K562 (cell line): ENCODE results near the gene GADD45GIP1. TPM values are rescaled to one million over a fixed set of nuclear protein-coding genes. Genes with fewer than 3 reads are reported as not detected.
A peak's percentile ranks its signal among the peaks of the same experiment; 100 is the strongest.

Source experiments
- ATAC-seq: fragments of 200-7000 bp; cut with Tn5 transposase; 3 replicates; pipeline ENCODE4 v1.9.1; 2020; ENCODE audit warnings: moderate library complexity
- BruUV-seq: library from RNA; stranded (reverse); fragments of 400-500 nt; replicated peaks from 2 replicates; lab custom pipeline; 2021; lab: Mats Ljungman, UMichigan
- CTCF ChIA-PET: fragments of 300-600 bp; formaldehyde crosslinking; extraction: SDS; loops from one replicate; lab custom pipeline; 2021; ENCODE audit warnings: low intra/inter-chr PET ratio; lab: Yijun Ruan, JAX
- POLR2A ChIA-PET: fragments of 300-600, 350-650 bp; sonication (Branson Sonifier 250); formaldehyde crosslinking; extraction: SDS; loops from one replicate; lab custom pipeline; 2021; ENCODE audit warnings: antibody characterized with exemption, inconsistent platforms; lab: Yijun Ruan, JAX
- DNase-seq, 4 experiments: peaks; one replicate each; pipeline versions ENCODE4 v3.0.0 to v3.0.0-alpha.2; 2011 to 2018; ENCODE audit warnings: low spot score in 3 of 4, mixed read lengths in 3 of 4; ENCODE audit errors: extremely low read depth in 1 of 4
- FAIRE-seq: peaks from 2 replicates; lab custom pipeline; 2011; peaks lifted over from hg19 to GRCh38; lab: Jason Lieb, UNC
- H2AFZ ChIP-seq: 2 replicates; pipeline ENCODE4 v1.6.0; 2011; ENCODE audit warnings: low read depth, low read length, control low read depth, inconsistent platforms
- H3K27ac ChIP-seq: fragments of 200-600 bp; 3 replicates; pipeline ENCODE4 v1.8.0; 2011; ENCODE audit warnings: low read depth, mild to moderate bottlenecking, control low read depth, inconsistent platforms, low read length, moderate library complexity, mixed read lengths; ENCODE audit errors: extremely low read depth
- H3K27me3 ChIP-seq, 2 experiments: fragments of 300-600 bp in 1 of 2; 2 replicates in 1 of 2; 3 replicates in 1 of 2; pipeline versions ENCODE4 v1.6.0 to v1.8.0; 2011; ENCODE audit warnings: inconsistent platforms in 2 of 2, low read length in 2 of 2, mild to moderate bottlenecking in 1 of 2, mixed read lengths in 1 of 2, moderate library complexity in 1 of 2; ENCODE audit not compliant: control insufficient read depth in 2 of 2, insufficient read depth in 2 of 2
- H3K36me3 ChIP-seq: fragments of 300-600 bp; 3 replicates; pipeline ENCODE4 v1.8.0; 2011; ENCODE audit warnings: mild to moderate bottlenecking, low read length, inconsistent platforms; ENCODE audit not compliant: control insufficient read depth, insufficient read depth
- H3K4me1 ChIP-seq, 2 experiments: fragments of 200-600 bp in 1 of 2; replicated peaks in 1 of 2; 2 replicates in 1 of 2; 3 replicates in 1 of 2; pipeline versions ENCODE4 v1.5.1 to v1.8.0; 2011; ENCODE audit warnings: inconsistent platforms in 2 of 2, low read length in 2 of 2, mild to moderate bottlenecking in 1 of 2, mixed read lengths in 1 of 2, moderate library complexity in 1 of 2; ENCODE audit not compliant: control insufficient read depth in 2 of 2, insufficient read depth in 2 of 2
- H3K4me2 ChIP-seq: 2 replicates; pipeline ENCODE4 v1.6.1; 2011; ENCODE audit warnings: low read length, control low read depth, inconsistent platforms, mixed read lengths; ENCODE audit not compliant: insufficient read depth
- H3K4me3 ChIP-seq: fragments of 200-600 bp; sonication (generic), shearing (Covaris generic); 2 replicates; pipeline ENCODE4 v1.5.1; 2016; ENCODE audit warnings: control low read depth, inconsistent platforms
- H3K79me2 ChIP-seq: fragments of 200-600 bp; 3 replicates; pipeline ENCODE4 v1.8.0; 2011; ENCODE audit warnings: low read length, inconsistent platforms; ENCODE audit not compliant: control insufficient read depth, insufficient read depth
- H3K9ac ChIP-seq, 2 experiments: 2 replicates each; pipeline versions ENCODE4 v1.6.0 to v1.6.1; 2011; ENCODE audit warnings: low read depth in 2 of 2, low read length in 2 of 2, control low read depth in 1 of 2, inconsistent platforms in 1 of 2, mild to moderate bottlenecking in 1 of 2, mixed read lengths in 1 of 2; ENCODE audit not compliant: insufficient read depth in 1 of 2
- H3K9me1 ChIP-seq: one replicate; pipeline ENCODE4 v1.6.0; 2011; ENCODE audit warnings: inconsistent platforms, mild to moderate bottlenecking, low read length, moderate library complexity; ENCODE audit not compliant: control insufficient read depth, insufficient read depth
- H3K9me3 ChIP-seq: replicated peaks from 2 replicates; pipeline ENCODE4 v1.5.1; 2011; ENCODE audit warnings: low read depth, low read length, inconsistent platforms; ENCODE audit not compliant: control insufficient read depth, insufficient read depth
- H4K20me1 ChIP-seq: replicated peaks from 2 replicates; pipeline ENCODE4 v1.6.1; 2011; ENCODE audit warnings: low read length, inconsistent platforms, mixed read lengths; ENCODE audit not compliant: control insufficient read depth, insufficient read depth
- AFF1 ChIP-seq, 2 experiments: fragments of 450-650 bp; IDR thresholded peaks; 2 replicates each; pipeline ENCODE4 v1.6.1; 2018; ENCODE audit warnings: mild to moderate bottlenecking in 2 of 2, low read depth in 1 of 2; ENCODE audit not compliant: partially characterized antibody in 2 of 2
- ARID1B ChIP-seq: fragments of 450-650 bp; IDR thresholded peaks from 2 replicates; pipeline ENCODE4 v1.6.1; 2016; ENCODE audit warnings: antibody characterized with exemption, mild to moderate bottlenecking, inconsistent platforms
- DACH1 ChIP-seq: fragments of 450-650 bp; IDR thresholded peaks from 2 replicates; pipeline ENCODE4 v1.6.1; 2018; ENCODE audit not compliant: partially characterized antibody
- GABPA ChIP-seq: fragments of 200-800 bp; sonication (Bioruptor generic); conservative IDR thresholded peaks from 2 replicates; pipeline ENCODE4 v1.6.1; 2016; ENCODE audit warnings: low read depth, missing genetic modification characterization, missing compliant biosample characterization
- LARP7 ChIP-seq: fragments of 450-650 bp; IDR thresholded peaks from 2 replicates; pipeline ENCODE4 v1.6.1; 2016
- LEF1 ChIP-seq: fragments of 450-650 bp; IDR thresholded peaks from 2 replicates; pipeline ENCODE4 v1.6.1; 2016; ENCODE audit warnings: mild to moderate bottlenecking
- SMARCE1 ChIP-seq: fragments of 450-650 bp; IDR thresholded peaks from 2 replicates; pipeline ENCODE4 v1.7.1; 2016; ENCODE audit warnings: mild to moderate bottlenecking
- SRSF9 ChIP-seq: fragments of 200-400 bp; formaldehyde crosslinking; IDR thresholded peaks from 2 replicates; pipeline ENCODE4 v1.6.1; 2017; ENCODE audit warnings: low read depth, low read length, borderline replicate concordance
- TRIM28 ChIP-seq: fragments of 450-650 bp; IDR thresholded peaks from 2 replicates; pipeline ENCODE4 v1.6.1; 2017
- WGBS: fragments of 100-300 bp; shearing (Covaris generic); methylation state at CpG from one replicate; pipeline ENCODE4 v1.1.6; 2016; ENCODE audit warnings: low coverage, mixed read lengths; ENCODE audit not compliant: insufficient coverage; ENCODE audit errors: missing lambda C conversion rate; 5-methylcytosine and 5-hydroxymethylcytosine counted together
- in situ Hi-C: fragments of 300-500 bp; cut with MboI; formaldehyde crosslinking; loops from 4 replicates; pipeline ENCODE4 v1.15.0; 2018; ENCODE audit warnings: inconsistent platforms, mixed read lengths
- intact Hi-C: fragments of 100-400 bp; cut with micrococcal nuclease; formaldehyde crosslinking; loops from 2 replicates; pipeline ENCODE4 v1.14.2; 2022
- polyA plus RNA-seq, 8 experiments: library from polyadenylated mRNA; depleted of rRNA in 4 of 8; stranded (reverse) in 5 of 8; unstranded in 3 of 8; fragments of >200 nt; fragmentation: Nextera tagmentation in 2 of 8; fragmentation: Illumina TruSeq in 1 of 8; extraction: Ambion mirVana in 2 of 8; extraction: Trizol in 1 of 8; gene quantifications; 2 replicates each; pipeline versions ENCODE4 v1.2.1 to v1.2.3, GENCODE V29; 2011 to 2014; ENCODE audit warnings: inconsistent platforms in 1 of 8, missing spikeins in 1 of 8
- total RNA-seq, 7 experiments: library from RNA; depleted of rRNA in 6 of 7; stranded (reverse); fragments of >200 nt in 6 of 7; fragmentation: Illumina TruSeq in 2 of 7; extraction: Trizol in 2 of 7; gene quantifications; 2 replicates each; pipeline versions ENCODE4 v1.2.1 to v1.2.3, GENCODE V29; 2011 to 2021; ENCODE audit warnings: low replicate concordance in 1 of 7
- TF ChIP-seq, protein P1 (sequence below): sonication (generic); formaldehyde crosslinking; IDR thresholded peaks from 2 replicates; pipeline ENCODE4 v1.8.0; 2022; ENCODE audit warnings: missing genetic modification reagents, mild to moderate bottlenecking, moderate library complexity, borderline replicate concordance

Gene GADD45GIP1
- total and polyA plus RNA-seq, 9 of the 15 experiments (the other 6 are each of a cell fraction or from before 2014, with no cell fraction given), result 5.1 to 161 (median 29.2) TPM

- TF ChIP-seq AFF1 (IDR thresholded peaks at IDR 0.05; ENCODE audit: low read depth in 1 of 2, partially characterized antibody in 2 of 2) (peak in 1 of 2 experiments; percentile 62), GABPA (tag) (peak; percentile 24; the same call in 1 of the 2 replicates), LARP7 (0 out of 2 replicates have a peak, but pooled peaks have one; percentile 48), SMARCE1 (peak; percentile 56), LEF1 (peak; percentile 53), TRIM28 (peak; percentile 74)
- TF ChIP-seq, all 486 proteins: peak for 45; not testable (repeated sequence) for 441
Measured at GRCh38 chr19:12957389-12957952, 448 bp upstream of the GADD45GIP1 start (continued).

DNA sequence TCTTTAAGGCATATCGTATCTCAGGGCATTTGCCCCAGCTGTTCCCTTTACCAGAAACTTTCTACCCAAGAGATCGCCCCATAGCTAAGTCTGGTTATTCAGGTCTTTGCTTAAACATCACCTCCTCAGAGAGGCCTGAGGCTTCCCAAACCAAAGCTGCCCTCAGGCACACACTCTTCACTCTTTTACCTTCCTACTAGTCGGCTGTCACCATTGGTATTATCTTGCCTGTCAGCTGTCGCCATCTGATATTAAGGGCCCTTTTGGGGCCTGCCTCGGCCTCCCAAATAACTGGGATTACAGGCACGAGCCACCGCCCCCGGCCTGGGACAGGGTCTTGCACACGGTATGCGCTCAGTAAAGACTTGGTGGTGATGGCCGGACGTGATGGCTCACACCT is 1.0 kb downstream of the GADD45GIP1 start:
- WGBS, result 7% methylated on average over 12 of the region's 12 CpGs
- H2AFZ ChIP-seq, result no peak overlapping the region
- in situ Hi-C loops, result no loop called here
- H3K27ac ChIP-seq, result peak overlapping the region; percentile 92; the same call in 1 of the 3 replicates
- H3K27me3 ChIP-seq, result no peaks in the 10 kb centered on the region
- H3K4me1 ChIP-seq, result peaks cover 0 to 39% of the 10 kb centered on the region in 2 experiments; a peak in 3 of 5 replicates
- H3K4me3 ChIP-seq, result peak overlapping the region; percentile 96
- H3K9ac ChIP-seq, result peak overlapping the region; percentile 88 to 99
- peaks cover 45% of the 10 kb centered on the region; the same call in 2 of the 3 replicates for H3K36me3 ChIP-seq
- H3K9me3 ChIP-seq, result no peaks in the 10 kb centered on the region
- ChIA-PET POLR2A (interaction anchor here (0.6 to 3.7 kb wide), 9 partner anchors 8 to 105 kb away, joined by 3 to 18 read pairs (median 6); partner anchors contain the start of genes GCDH and RAD23A), CTCF (no interaction called here)
- peak; percentile 72 for FAIRE-seq
- intact Hi-C loops, result no loop called here
- TF ChIP-seq, protein P1, sequence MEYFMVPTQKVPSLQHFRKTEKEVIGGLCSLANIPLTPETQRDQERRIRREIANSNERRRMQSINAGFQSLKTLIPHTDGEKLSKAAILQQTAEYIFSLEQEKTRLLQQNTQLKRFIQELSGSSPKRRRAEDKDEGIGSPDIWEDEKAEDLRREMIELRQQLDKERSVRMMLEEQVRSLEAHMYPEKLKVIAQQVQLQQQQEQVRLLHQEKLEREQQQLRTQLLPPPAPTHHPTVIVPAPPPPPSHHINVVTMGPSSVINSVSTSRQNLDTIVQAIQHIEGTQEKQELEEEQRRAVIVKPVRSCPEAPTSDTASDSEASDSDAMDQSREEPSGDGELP (CRISPR knock-in tag), result peak; percentile 49; the same call in 1 of the 2 replicates
- TF ChIP-seq ARID1B, result 0 out of 2 replicates have a peak, but pooled peaks have one; percentile 16
- peak; percentile 61 for TF ChIP-seq DACH1
- no peak for TF ChIP-seq SRSF9
- 0 out of 3 replicates have a peak, but pooled peaks have one; percentile 2 for ATAC-seq
- H3K4me2 ChIP-seq, result peak overlapping the region; percentile 96
- peaks cover 50% of the 10 kb centered on the region for H3K79me2 ChIP-seq
- H4K20me1 ChIP-seq, result no peaks in the 10 kb centered on the region; the same call in 1 of the 2 replicates
- DNase-seq, result no peak
- H3K9me1 ChIP-seq, result no peaks in the 10 kb centered on the region
- TSS peak; percentile 50 for BruUV-seq
